GM18505 (cell line): ENCODE results near the gene S100A3.

Source experiments
- ATAC-seq: cut with Tn5 transposase; IDR thresholded peaks from one replicate; pipeline ENCODE4 v1.9.1; 2021; ENCODE audit not compliant: unreplicated experiment
- POLR2A ChIP-seq: IDR thresholded peaks from 4 replicates; pipeline ENCODE4 v1.6.1; 2011; ENCODE audit warnings: borderline replicate concordance; ENCODE audit not compliant: insufficient read depth, insufficient read length; ENCODE audit errors: extremely low read depth

S100A3 gene

DNA sequence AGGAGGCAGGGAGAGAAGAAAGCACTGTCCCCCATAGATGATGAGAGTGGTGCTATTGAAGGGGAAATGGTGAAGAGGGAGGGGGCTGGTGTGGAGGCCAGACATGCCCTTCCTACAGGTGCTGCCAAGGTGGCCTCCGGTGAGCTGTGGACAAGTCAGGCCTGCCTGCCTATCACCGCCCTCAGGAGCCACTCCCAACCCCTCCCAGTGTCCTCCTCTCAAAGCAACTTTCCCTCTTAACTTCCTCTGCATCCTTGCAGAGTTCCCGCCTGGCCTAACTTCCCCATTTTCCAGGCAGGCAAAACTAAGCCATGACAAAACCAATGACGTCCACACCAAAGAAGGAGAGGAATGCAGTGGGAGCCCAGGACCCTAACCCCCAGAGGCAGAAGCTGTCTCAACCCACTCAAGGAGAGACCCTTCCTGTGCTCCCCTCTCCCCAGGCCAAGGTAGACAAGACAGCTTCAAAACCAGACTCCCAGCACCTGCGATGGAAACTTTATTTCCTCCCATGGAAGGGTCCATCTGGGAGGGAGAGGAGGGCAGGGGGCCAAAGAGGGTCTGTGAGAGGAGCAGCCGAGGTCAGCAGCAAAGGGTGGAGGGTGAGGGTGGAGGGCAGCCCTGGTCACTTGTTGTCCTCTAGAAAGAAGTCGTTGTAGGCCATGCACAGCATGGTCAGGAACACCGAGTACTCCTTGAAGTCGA is 12.2 kb downstream of the S100A3 start:
- no peak for TF ChIP-seq POLR2A
- ATAC-seq: no peak

DNA sequence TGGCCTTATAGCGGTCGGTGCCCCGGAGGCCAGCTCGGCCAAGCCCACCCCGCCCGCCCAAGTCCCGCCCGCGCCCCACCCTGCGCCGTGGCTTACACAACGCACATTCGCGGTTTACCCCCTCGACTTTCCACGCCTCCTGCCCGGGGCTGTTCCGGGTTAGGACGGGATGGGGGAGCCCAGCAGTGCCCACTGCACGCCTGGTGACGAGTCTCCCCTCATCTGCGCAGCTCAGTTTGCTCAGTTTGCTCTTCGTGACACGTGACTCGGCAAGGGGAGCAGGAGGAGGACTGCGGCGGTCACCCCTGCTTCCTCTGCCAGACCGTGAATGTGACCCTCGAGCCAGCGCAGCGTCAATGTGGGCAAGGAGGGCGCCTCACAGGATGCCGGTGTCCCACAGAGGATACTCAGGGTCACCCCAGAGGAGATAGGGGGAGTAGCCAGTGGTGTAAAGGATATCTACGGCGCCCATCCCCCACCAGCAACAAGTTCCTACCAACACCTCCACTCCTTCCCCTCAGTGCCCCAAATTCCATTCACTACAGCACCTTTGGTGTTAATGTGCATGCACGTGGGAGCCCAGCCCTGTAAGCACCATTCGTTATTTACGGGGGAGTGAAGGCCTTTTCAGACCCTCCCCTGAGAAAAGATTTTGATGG is 12.9 kb downstream of the S100A3 start:
- peak; percentile 44 for TF ChIP-seq POLR2A
- no peak for ATAC-seq

DNA sequence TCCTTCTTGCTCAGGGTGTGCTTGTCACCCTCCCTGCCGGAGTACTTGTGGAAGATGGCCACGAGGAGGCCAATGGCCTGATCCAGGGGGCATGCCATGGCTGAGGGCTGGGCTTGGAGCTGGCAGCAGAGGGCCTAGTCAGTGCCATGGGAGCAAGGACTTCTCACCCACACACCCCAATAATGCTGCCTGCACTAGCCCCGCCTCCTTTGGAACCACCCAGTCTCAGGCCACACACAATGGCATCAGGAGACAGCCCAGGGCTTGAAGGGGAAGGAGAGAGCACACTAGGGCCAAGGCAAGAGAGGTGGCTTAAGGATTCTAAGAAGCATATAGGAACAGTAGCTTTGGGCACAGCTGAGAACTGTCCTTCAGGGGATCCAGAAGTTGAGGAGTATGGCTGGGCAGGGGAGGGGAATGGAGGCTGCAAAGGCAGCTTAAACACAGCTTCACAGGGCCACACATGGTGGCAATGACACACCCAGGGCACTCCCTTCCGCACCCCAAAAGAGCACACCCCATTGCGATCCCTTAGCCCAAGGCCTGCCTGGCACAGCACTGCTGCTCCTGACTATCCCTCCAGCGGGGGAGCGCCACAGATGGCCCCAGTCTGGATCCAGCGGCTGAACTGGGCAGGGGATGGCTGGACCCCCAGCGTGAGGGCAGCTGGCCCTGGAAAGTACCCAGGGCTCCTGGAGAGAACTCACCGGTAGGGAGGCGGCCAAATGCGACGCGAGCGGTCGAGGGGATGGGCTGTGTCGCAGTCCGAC is 13.6 kb downstream of the S100A3 start, which contains the start of gene S100A6:
Gene S100A6 (minus strand): TSS at position 750 of the 770 bp plus-strand sequence. CDS start 652 bp downstream, at position 98.
- peak; percentile 3 for TF ChIP-seq POLR2A

DNA sequence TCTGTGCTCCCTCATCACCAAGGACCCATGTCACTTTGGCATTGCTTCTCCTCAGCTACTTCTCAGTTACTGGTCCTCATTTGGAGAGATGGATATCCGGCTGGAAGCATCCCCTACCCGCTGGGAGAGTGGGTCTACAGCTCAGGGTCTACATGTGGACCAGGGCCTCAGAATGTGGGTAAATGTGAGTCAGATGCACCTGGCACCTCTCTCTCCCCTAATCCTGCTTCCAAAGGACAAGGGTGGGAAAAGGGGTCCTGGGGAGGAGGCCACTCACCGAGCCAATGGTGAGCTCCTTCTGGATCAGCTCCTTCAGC is 14.2 kb downstream of the S100A3 start:
- no peak for TF ChIP-seq POLR2A
- ATAC-seq: no peak

More for the DNA sequence above, 13.6 kb downstream of the S100A3 start, which contains the start of gene S100A6:
- no peak for ATAC-seq

DNA sequence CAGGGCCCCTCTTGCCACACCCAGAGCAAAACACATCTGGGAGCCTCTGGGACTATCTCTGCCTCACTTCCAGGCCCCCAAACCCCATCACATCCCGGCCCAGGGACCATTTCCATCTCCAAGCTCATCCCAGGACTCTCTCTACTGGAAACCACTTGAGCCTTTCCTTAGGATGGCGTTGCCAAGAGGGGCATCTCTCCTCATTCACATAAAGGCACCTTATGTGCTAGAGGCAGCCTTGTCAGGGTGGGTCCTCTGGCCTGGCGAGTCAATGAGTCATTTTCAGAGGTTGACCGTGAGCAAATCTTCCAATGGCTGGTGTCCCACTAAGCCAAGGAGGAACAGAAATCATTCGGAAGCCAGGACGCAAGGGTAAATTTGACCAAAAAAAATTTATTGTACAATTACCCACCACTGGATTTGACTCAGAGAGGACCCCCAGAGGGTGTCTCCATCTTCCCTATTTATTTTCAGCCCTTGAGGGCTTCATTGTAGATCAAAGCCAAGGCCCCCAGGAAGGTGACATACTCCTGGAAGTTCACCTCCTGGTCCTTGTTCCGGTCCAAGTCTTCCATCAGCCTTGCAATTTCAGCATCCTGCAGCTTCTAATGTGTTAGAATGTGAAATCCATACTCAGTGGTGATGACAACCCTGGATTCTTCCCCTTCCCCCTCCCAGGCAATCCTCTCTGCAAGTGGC is 14.7 kb downstream of the S100A3 start:
- TF ChIP-seq POLR2A: no peak
- no peak for ATAC-seq

DNA sequence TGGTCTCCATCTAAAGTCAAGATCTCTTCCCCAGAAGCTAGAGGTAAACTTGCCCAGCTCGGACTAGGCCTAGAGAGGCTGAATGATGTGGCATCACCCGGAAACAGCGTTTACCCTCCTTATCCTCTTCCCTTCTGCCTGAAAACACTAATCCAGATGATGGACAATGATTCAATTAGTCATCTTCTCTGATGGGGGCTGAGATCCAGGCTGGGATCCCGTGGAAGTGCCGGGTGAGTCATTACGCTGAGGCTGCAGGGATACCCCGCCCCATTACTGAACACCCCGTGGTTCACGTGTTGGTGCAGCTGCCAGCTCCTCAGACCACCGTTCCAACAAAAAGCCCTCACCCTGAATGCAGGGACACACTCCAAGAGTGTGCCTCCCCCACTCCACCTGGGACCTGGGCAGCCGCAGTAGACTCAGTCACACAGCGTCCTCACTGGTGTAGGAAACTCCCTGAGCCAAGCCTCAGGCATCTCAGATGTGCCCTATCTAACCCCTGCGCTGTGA is 15.3 kb downstream of the S100A3 start:
- no peak for TF ChIP-seq POLR2A
- no peak for ATAC-seq

DNA sequence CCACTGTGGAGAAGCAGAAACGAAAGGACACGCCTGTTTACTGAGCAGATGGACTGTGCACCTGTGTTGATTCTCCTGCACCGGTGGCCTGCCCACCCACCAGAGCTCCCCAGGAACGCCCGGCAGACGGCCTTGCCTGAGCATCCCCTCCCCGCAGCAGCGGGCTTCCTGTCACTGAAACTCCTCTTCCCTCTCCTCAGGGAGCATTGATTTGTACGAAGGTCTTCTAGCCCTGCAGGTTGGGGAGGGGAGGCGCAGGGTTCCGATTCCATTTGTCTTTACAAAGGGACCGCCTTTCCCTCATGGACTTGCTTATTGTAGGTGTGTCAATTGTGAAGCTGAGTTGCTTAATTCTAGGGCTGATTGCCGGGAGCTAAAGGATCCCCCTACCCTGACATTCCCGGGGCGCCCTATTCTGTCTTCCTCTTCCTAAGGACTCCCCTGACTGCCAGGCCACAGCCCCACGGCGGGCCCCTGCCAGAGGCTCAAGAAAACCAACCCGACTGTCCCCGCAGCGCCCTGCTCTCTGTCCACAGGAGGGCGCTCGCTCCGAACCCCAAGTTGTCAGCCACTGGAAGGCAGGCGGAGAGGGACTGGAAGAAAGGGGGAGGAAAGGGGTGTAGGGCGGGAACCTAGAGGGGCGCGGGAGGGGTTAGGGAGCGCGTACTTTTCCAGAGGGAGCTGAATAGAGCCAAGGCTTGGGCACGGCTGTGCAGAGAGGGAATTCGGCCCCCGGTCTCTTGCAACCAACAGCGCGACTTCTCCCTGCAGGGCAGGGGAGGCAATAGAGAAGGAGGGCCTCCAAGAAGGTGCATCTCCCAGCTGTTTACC is 16.1 kb downstream of the S100A3 start:
- ATAC-seq: no peak
- TF ChIP-seq POLR2A: no peak

DNA sequence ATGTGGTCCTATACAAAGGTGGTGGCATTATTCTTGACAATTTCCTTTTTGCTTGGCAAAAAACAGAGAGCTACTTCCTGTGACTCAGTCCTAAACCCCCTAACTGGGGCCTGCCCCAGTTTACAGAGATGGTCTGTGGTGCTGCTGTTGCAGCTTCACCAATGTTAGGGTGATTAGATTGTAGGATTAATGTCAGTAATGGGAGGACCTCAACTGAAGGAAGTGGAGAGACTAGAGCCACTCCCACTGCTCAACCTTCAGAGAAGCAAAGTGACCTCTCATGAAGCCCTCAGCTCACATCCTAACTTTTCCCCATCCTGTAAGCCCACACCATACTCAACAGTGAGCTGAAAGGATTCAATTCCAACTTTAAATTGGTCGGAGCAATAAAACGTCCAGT is 16.9 kb downstream of the S100A3 start:
- TF ChIP-seq POLR2A: no peak
- ATAC-seq: no peak

DNA sequence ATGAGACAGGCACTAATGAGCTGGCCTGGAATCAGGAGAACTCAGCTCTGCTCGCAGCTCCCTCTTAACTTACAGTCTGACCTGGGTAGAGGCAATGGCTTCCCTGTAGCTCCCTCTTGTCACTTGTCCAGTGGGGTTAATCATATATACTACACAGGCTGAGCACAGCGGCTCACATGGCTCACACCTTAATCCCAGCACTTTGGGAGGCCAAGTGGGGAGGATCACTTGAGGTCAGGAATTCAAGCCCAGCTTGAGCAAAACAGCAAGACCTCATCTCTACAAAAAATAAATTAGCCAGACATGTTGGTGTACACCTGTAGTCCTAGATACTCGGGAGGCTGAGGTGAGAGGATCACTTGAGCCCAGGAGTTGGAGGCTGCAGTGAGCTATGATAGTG is 17.4 kb downstream of the S100A3 start:
- no peak for ATAC-seq
- no peak for TF ChIP-seq POLR2A

DNA sequence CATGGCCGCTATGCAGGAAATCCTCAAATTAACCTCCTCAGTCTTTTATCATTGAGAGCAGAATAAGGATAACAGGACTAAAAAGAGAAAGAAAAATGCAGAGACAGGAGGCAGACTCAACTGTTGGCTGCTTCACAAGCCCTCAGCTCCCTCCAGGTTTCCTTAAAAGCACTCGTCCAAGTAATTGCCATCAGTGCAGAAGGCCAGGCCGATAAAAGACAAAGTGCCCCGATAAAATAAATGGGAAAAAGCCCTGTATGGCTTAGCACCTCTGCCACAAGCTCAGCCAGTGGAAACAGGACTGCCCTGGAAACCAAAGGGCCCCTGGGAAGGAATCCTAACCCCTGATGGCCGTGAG is 21.4 kb downstream of the S100A3 start:
- TF ChIP-seq POLR2A: no peak
- no peak for ATAC-seq

DNA sequence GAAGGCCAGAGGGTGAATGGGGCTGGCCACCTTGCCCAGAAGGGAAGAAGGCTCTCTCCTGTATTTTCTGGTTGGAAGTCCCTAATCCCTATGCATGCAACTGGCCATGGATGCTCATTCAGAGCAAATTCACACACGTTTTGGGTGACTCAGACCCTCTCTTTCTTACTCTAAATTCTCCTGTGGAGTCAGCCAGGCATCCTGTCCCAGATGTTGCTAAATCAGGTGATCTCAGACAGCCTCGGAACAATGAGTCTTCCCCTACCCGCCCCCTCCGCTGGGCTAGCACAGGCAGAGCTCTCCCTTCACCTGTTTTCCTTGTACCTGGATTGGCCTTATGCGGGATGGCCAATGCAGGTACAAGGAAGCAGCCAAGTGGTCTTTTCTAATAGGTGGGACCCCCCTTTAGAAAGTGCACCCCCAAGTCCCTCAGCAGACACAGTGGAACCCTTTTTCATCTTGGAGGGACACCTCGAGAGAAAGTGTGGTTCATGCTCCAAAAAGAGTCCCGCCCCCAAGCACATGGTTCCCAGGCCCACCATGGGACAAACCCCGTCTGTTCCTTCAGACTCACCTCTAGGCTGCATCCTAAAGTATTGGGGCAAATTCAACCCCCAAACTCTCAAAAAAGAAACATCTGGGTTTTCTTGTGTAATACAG is 21.9 kb downstream of the S100A3 start:
- ATAC-seq: no peak
- TF ChIP-seq POLR2A: no peak

DNA sequence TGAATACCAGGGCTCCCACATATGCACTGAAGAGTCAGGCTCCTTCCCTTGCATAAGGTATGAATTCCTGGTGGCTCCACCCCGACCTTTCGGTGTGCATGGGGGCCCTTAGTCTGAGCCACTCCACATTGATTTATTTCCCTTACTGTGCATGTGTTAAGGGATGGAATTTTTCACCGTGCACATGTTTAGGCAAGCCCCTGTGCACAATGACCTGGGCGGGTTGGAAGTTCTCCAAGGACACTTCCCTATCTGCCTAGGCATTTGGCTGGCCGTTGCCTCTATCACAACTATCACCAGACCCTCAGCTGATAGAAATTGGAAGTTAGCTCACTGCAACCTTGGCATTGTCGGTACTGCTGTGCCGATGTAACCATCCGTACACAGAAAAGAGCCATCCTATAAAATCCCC is 22.9 kb downstream of the S100A3 start:
- no peak for TF ChIP-seq POLR2A
- ATAC-seq: no peak
